ENCODE data around the gene IGFBPL1. TPM values are rescaled to one million over a fixed set of nuclear protein-coding genes. Genes with fewer than 3 reads are reported as not detected.

IGFBPL1 gene
- total and polyA plus RNA-seq, 2 of the 8 experiments (the other 6 are each of a cell fraction or from before 2014, with no cell fraction given), result 31.3 to 33.8 TPM

- H3K79me1 ChIP-seq (ENCODE audit: low read depth, low read length), result no peaks in the 10 kb centered on the region
- H3K79me2 ChIP-seq (ENCODE audit: control insufficient read depth in 1 of 2, insufficient read depth in 2 of 2, low read length in 2 of 2), result no peaks in the 10 kb centered on the region
- peaks cover 0 to 3% (median 0%) of the 10 kb centered on the region in 4 experiments; a peak in 1 of 7 replicates for H3K4me1 ChIP-seq (replicated peaks in 1 of 4; ENCODE audit: control insufficient read depth in 3 of 4, insufficient read depth in 4 of 4, low read length in 3 of 4)
- no peak overlapping the region for H3K56ac ChIP-seq (replicated peaks; ENCODE audit: insufficient read length, low read depth, low read length)
- H3K14ac ChIP-seq (ENCODE audit: insufficient read length), result no peak overlapping the region
- no peak for TF ChIP-seq HDAC6 (IDR thresholded peaks at IDR 0.05; ENCODE audit: low read depth, low read length)
- no peak for TF ChIP-seq BACH1 (IDR thresholded peaks at IDR 0.05; ENCODE audit: low read length)
- no peak for TF ChIP-seq CBX5 (IDR thresholded peaks at IDR 0.05; ENCODE audit: low read depth, low read length)
- TF ChIP-seq RAD21 (IDR thresholded peaks at IDR 0.05 in 1 of 2, conservative IDR thresholded peaks at IDR 0.05 in 1 of 2; ENCODE audit: low read depth in 2 of 2, low read length in 2 of 2), result no peak
- no peak for TF ChIP-seq SP2 (IDR thresholded peaks at IDR 0.05; ENCODE audit: low read length)
- no peak for TF ChIP-seq EZH2 (IDR thresholded peaks at IDR 0.05; ENCODE audit: low read depth, low read length, severe bottlenecking)
- no peaks in the 10 kb centered on the region for H3K23me2 ChIP-seq (ENCODE audit: low read depth, low read length)
- no peak overlapping the region for H3K4me3 ChIP-seq (ENCODE audit: extremely low read depth in 1 of 4, insufficient read depth in 2 of 4, low read depth in 3 of 4, low read length in 4 of 4)
- no peak overlapping the region for H3K9ac ChIP-seq (replicated peaks in 1 of 4; ENCODE audit: extremely low read depth in 1 of 4, low read depth in 3 of 4, low read length in 3 of 4)
- no peak overlapping the region for H2BK15ac ChIP-seq (ENCODE audit: low read length)
- ChIA-PET CTCF (ENCODE audit: partially characterized antibody) (interaction anchor here (5.5 to 6.2 kb wide), 2 partner anchors 11 to 13 kb away, joined by 47 to 50 read pairs; no protein-coding TSS in a partner anchor), POLR2A (ENCODE audit: partially characterized antibody) (no interaction called here)
- FAIRE-seq, result no peak
- H4K8ac ChIP-seq (ENCODE audit: extremely low read depth, insufficient read depth, low read length), result no peak overlapping the region
- no peak overlapping the region for H3K23ac ChIP-seq (ENCODE audit: insufficient read length)
- WGBS, 2 experiments (ENCODE audit: extremely low coverage in 1 of 2, insufficient coverage in 1 of 2, insufficient read length in 1 of 2, insufficient replicate concordance in 2 of 2, low coverage in 1 of 2, low lambda C conversion rate in 2 of 2, missing lambda C conversion rate in 1 of 2), result 90% methylated on average over 4 of the region's 4 CpGs; no CpG with 5 or more reads in 1 of the 2 experiments
- no peak overlapping the region for H3K4ac ChIP-seq (replicated peaks; ENCODE audit: insufficient read length, low read depth, low read length)
- no peak overlapping the region for H2BK120ac ChIP-seq (replicated peaks; ENCODE audit: low read depth, low read length)
- H2BK12ac ChIP-seq (ENCODE audit: low read depth, low read length), result no peak overlapping the region
- H3K36me3 ChIP-seq (ENCODE audit: control insufficient read depth in 2 of 4, insufficient read depth in 4 of 4, low read length in 3 of 4), result no peaks in the 10 kb centered on the region
- H2BK5ac ChIP-seq (ENCODE audit: low read depth, low read length), result no peak overlapping the region
- no peak overlapping the region for H2BK20ac ChIP-seq (ENCODE audit: low read length)
- no peak overlapping the region for H4K91ac ChIP-seq (replicated peaks; ENCODE audit: insufficient read length, low read length)
- peaks cover 0 to 9% (median 3%) of the 10 kb centered on the region in 4 experiments; a peak in 4 of 7 replicates for H3K27me3 ChIP-seq (replicated peaks in 1 of 4; ENCODE audit: control insufficient read depth in 3 of 4, extremely low read depth in 1 of 4, insufficient read depth in 3 of 4, low read length in 3 of 4)
- DNase-seq (ENCODE audit: low read depth in 1 of 2, low spot score in 2 of 2), result no peak
- no peak overlapping the region for H3K4me2 ChIP-seq (ENCODE audit: insufficient read depth in 1 of 2, low read depth in 2 of 2, low read length in 2 of 2)
- H4K20me1 ChIP-seq (replicated peaks in 1 of 2; ENCODE audit: control insufficient read depth in 1 of 2, insufficient read depth in 2 of 2, low read length in 2 of 2), result no peaks in the 10 kb centered on the region
- no peak overlapping the region for H3K27ac ChIP-seq (ENCODE audit: low read depth, low read length)
- H2AK5ac ChIP-seq (ENCODE audit: low read depth, low read length), result no peak overlapping the region
- no peak overlapping the region for H4K5ac ChIP-seq (ENCODE audit: insufficient read length, low read depth, low read length)
- no peak overlapping the region for H3K18ac ChIP-seq (ENCODE audit: extremely low read depth, low read length)
- no peak overlapping the region for H2AFZ ChIP-seq (ENCODE audit: low read length)
- no peaks in the 10 kb centered on the region for H3K9me3 ChIP-seq (ENCODE audit: insufficient read depth in 2 of 2, low read depth in 1 of 2, low read length in 1 of 2)
Measured at GRCh38 chr9:38431116-38431515, 6.9 kb upstream of the IGFBPL1 start.

All from H1 (cell line).